HG02588 (cell line): ENCODE data around the gene TEC.

Experiments
- ATAC-seq: cut with Tn5 transposase; IDR thresholded peaks from one replicate; pipeline ENCODE4 v1.9.1; 2021; ENCODE audit warnings: mild to moderate bottlenecking, moderate library complexity; ENCODE audit not compliant: unreplicated experiment

The TEC gene

GRCh38 chr4:48093991-48094416, 175.6 kb downstream of the TEC start:
- no peak for ATAC-seq

- no peak for ATAC-seq
These were observed 179.0 kb downstream of the TEC start for GRCh38 chr4:48090621-48091020.

- no peak for ATAC-seq
These were observed 183.6 kb downstream of the TEC start for GRCh38 chr4:48085821-48086589.
